ENCODE results near the gene FADS2. TPM values are rescaled to one million over a fixed set of nuclear protein-coding genes. Genes with fewer than 3 reads are reported as not detected.

Gene FADS2
- total RNA-seq, 4 donors from 2014 or later, result 2.2 to 13.7 (median 6.8) TPM

DNA sequence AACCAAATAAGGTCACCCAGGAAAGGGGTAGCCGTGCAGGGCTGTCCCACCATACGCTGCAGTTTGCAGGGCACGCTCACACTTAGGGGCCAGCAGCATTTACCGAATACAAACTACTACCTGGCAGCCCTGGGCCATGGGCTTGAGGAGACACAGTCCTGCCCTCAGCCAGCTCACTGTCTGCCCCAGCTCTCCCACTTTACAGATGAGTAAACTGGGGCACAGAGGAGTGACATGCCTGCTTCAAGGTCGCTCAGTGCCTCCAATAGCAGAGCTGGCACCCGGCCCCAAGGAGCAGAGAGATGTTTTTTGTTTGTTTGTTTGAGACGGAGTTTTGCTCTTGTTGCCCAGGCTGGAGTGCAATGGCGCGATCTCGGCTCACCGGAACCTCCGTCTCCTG, 60.5 kb downstream of the FADS2 start:
- Histone ChIP-seq H3K27ac (peak overlapping the region; percentile 35 to 89 (median 64)), H3K9me3 (no peaks in the 10 kb centered on the region), H3K4me1 (peaks cover 17 to 50% (median 21%) of the 10 kb centered on the region in 3 donors), H3K36me3 (no peaks in the 10 kb centered on the region), H3K4me3 (no peak overlapping the region), H3K27me3 (peaks cover 0 to 4% (median 0%) of the 10 kb centered on the region in 4 donors)
- no peak for TF ChIP-seq POLR2A (IDR thresholded peaks at IDR 0.05)
- TF ChIP-seq, protein P1, sequence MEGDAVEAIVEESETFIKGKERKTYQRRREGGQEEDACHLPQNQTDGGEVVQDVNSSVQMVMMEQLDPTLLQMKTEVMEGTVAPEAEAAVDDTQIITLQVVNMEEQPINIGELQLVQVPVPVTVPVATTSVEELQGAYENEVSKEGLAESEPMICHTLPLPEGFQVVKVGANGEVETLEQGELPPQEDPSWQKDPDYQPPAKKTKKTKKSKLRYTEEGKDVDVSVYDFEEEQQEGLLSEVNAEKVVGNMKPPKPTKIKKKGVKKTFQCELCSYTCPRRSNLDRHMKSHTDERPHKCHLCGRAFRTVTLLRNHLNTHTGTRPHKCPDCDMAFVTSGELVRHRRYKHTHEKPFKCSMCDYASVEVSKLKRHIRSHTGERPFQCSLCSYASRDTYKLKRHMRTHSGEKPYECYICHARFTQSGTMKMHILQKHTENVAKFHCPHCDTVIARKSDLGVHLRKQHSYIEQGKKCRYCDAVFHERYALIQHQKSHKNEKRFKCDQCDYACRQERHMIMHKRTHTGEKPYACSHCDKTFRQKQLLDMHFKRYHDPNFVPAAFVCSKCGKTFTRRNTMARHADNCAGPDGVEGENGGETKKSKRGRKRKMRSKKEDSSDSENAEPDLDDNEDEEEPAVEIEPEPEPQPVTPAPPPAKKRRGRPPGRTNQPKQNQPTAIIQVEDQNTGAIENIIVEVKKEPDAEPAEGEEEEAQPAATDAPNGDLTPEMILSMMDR (IDR thresholded peaks at IDR 0.05), result no peak
- no peak for DNase-seq
- intact Hi-C loops (cut with DNase I), result loop anchor here (5.0 kb wide), 1 partner anchor 86 kb away; no protein-coding TSS in a partner anchor
- 76 to 92% methylated on average over 10 to 12 of the region's 12 CpGs for WGBS, 2 donors

DNA sequence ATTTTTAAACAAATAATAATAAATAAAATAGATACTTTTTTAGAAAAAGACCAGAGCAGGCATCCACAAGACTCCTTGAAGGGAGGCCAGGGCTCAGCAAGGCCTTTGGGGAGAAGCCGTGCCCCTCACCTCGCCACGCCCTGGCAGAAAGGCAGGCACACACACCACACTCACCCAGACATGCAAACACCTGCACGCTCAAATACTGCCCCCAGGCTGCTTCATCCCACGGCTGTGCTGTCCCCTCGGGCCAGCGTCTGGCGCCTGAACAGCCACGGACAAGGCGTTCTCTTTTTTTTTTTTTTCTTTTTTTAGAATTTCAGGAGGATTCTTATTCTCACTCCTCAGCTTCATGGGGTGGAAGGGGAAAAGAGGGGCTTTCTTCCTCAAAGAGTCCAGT, 61.7 kb downstream of the FADS2 start:
- no peaks in the 10 kb centered on the region for H3K9me3 ChIP-seq
- no peak for DNase-seq
- H3K4me3 ChIP-seq, result peak overlapping the region in 2 of 4 donors; percentile 69 to 74
- H3K27me3 ChIP-seq, result peaks cover 0 to 4% (median 0%) of the 10 kb centered on the region in 4 donors
- TF ChIP-seq, protein P1 (IDR thresholded peaks at IDR 0.05), result no peak
- TF ChIP-seq POLR2A (IDR thresholded peaks at IDR 0.05), result no peak
- intact Hi-C loops (cut with DNase I), result loop anchor here (5.0 kb wide), 1 partner anchor 88 kb away; no protein-coding TSS in a partner anchor
- no peaks in the 10 kb centered on the region for H3K36me3 ChIP-seq
- peak overlapping the region in 2 of 4 donors; percentile 63 to 88 for H3K27ac ChIP-seq
- 33 to 62% methylated on average over 10 of the region's 10 CpGs for WGBS, 2 donors
- peaks cover 17 to 50% (median 21%) of the 10 kb centered on the region in 3 donors for H3K4me1 ChIP-seq

DNA sequence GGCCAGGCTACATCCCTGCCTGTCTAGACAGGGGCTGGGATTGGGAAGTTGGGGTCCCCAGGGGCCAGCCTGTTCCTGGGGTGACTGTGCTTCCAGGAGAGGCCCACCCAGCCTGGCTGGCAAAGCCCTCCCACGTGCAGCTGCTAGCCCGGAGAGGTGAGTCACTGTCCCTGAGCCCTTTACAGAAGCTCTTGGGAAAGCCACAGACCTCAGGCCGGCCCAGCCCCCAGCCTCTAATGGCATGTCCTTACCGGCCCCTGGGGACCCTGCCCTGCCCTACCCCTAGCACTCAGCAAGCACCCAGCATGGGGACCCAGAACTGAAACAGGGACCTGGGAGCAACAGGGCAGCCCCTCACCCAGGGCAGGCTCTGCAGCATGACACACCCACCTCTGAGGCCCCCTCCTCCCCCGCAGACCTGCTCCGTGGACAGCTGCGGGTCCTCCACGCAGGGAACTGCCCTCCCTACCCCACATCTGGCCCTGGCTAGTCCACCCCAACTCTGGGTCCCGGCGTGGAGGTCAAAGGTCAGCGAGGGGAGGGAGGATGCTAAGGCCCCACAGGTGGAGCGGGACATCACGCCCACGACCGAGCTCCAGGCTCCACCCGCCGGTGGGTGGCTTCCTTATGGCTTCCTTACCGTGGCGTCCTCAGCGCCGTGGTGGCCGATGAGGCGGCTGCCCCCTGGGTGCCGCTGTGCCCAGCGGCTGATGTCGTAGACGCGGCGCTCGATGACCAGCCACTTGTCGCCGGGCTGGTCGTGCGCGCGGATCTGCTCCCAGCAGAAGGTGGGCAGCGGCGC, 62.6 kb downstream of the FADS2 start:
- intact Hi-C loops (cut with DNase I), result no loop called here
- DNase-seq, result no peak
- Histone ChIP-seq H3K4me3 (peak overlapping the region; percentile 46 to 74 (median 62)), H3K9me3 (no peaks in the 10 kb centered on the region), H3K4me1 (peaks cover 17 to 50% (median 21%) of the 10 kb centered on the region in 3 donors), H3K27me3 (peaks cover 0 to 4% (median 0%) of the 10 kb centered on the region in 4 donors), H3K27ac (peak overlapping the region; percentile 63 to 90 (median 79)), H3K36me3 (no peaks in the 10 kb centered on the region)
- TF ChIP-seq, protein P1 (IDR thresholded peaks at IDR 0.05), result no peak
- no peak for TF ChIP-seq POLR2A (IDR thresholded peaks at IDR 0.05)
- 3% methylated on average over 6 of the region's 38 CpGs; no CpG with 5 or more reads in 1 of the 2 donors for WGBS, 2 donors

DNA sequence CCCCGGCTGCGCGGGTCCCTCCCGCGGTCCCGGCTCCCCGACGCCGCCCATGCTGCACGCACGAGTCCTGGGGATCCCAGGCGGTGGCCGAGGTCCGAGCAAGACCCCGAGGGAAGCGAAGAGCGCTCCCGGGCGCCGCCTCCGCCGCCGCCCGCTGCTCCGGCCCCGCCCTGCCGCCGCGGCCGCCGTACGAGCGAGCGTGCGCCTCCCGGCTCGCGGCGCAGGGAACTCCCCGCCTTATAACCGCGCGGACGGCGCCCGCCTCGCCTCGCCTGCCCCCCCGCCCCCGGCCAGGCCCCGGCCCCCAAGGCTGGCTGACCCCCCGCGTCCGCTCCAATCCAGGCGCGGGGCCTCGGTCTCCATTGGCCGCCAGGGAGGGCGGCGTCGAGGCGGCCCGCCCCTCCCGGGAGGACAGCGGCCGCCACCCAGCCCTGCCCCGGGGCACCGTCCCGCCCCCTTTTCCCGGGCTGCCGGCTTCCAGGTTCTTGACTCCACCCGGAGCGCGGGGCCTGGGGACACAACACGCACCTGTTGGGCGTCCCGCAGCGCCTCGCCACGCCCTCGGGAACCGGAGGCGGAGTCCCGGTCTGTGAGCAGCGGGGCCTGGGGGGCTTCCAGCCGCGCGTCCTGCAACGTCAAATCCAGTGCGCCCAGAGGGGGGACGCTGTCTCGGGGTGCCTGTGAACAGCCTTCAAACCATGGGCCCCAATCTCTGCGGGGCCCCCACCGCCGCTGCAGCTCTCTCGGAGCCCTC, 63.4 kb downstream of the FADS2 start, which contains the start of gene FADS3:
FADS3 (minus strand) TSS at position 215 of the 754 bp plus-strand sequence; CDS start at position 51, 164 bp downstream.
- H3K4me3 ChIP-seq, result peak within 1 kb of the TSS; percentile 46 to 74 (median 62)
- intact Hi-C loops (cut with DNase I), result no loop called here
- H3K9me3 ChIP-seq, result no peaks in the 10 kb centered on the region
- peak within 1 kb of the TSS; percentile 70 to 90 (median 84) for H3K27ac ChIP-seq
- H3K27me3 ChIP-seq, result peaks cover 0 to 4% (median 0%) of the 10 kb centered on the region in 4 donors
- 10% methylated on average over 2 of the region's 96 CpGs; no CpG with 5 or more reads in 1 of the 2 donors for WGBS, 2 donors
- TF ChIP-seq, protein P1 (IDR thresholded peaks at IDR 0.05), result no peak
- TF ChIP-seq POLR2A (IDR thresholded peaks at IDR 0.05), result peak in 3 of 4 donors; percentile 21 to 39 (median 23)
- no peak for DNase-seq
- no peaks in the 10 kb centered on the region for H3K36me3 ChIP-seq
- peaks cover 17 to 50% (median 21%) of the 10 kb centered on the region in 3 donors for H3K4me1 ChIP-seq
